GM18868 (cell line): ENCODE measurements around the gene UBALD1.

ENCODE experiments used
- ATAC-seq: cut with Tn5 transposase; IDR thresholded peaks from one replicate; pipeline ENCODE4 v1.9.1; 2021; ENCODE audit warnings: mild to moderate bottlenecking, moderate library complexity; ENCODE audit not compliant: unreplicated experiment

UBALD1 gene

GRCh38 chr16:4564661-4565267 lies 49.9 kb downstream of the UBALD1 start:
- no peak for ATAC-seq

- ATAC-seq: no peak
Observed at GRCh38 chr16:4561596-4561995, 53.1 kb downstream of the UBALD1 start.
